Ovary (tissue), 3 donors: ENCODE data around the gene KCTD20.

ENCODE experiments used
- CTCF ChIP-seq, 3 donors: fragments of 450-650 bp in 2 of 3; fragments of 200-600 bp in 1 of 3; IDR thresholded peaks; one replicate each; pipeline versions ENCODE4 v1.5.1 to v1.8.0; 2016 to 2022; ENCODE audit warnings: antibody characterized with exemption in 3 of 3, mild to moderate bottlenecking in 1 of 3
- EP300 ChIP-seq: sonication (generic); formaldehyde crosslinking; IDR thresholded peaks from one replicate; pipeline ENCODE4 v1.6.1; 2017; ENCODE audit warnings: antibody characterized with exemption
- donor health status: DM: no; HTN: no; CAD: no.

- TF ChIP-seq EP300 (no peak), CTCF (IDR thresholded peaks at IDR 0.05) (no peak)
These were observed 82.1 kb downstream of the KCTD20 start for GRCh38 chr6:36524871-36525270.
